HG02642 (cell line): ENCODE results near the gene MAML3.

Source experiments
- ATAC-seq: cut with Tn5 transposase; IDR thresholded peaks from one replicate; pipeline ENCODE4 v1.9.1; 2021; ENCODE audit warnings: mild to moderate bottlenecking; ENCODE audit not compliant: unreplicated experiment, poor library complexity

Gene MAML3

DNA sequence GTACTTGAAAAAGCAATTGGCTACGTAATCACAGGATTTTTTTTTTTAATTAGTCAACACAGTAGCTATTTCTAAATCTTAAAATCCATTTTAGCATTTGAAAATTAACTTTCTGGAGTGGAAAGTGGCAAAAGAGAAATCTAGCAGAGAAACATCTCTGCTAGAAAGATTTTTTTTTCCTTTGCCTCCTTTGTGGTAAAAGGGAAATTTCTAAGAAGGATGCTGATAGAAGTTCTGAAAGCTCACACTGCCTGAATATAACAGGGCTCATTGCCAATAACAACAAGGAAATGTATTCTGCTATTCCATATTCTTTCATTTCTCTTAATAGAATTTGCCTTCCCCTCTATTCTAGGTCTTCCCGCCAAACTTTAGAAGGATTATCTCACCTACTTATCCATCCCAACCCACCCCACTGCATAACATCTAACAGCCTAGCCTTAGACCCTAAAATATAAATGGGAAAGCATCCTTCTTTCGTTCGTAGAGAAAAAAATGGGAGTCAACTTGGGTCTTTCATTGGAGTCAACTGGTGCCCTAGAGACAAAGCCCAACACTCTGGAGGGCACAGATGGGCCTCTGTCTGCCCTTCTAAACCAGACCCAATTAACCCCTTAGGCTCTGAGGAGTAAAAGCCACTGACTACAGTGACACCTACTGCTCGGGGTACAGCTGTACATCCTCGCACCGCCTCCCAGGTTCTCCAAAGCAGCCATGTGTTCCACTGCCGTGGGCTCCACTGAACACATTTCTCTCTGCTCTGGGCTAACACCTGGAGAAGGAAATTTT, 103.9 kb downstream of the MAML3 start:
- ATAC-seq: no peak

- no peak for ATAC-seq
These were observed 104.7 kb downstream of the MAML3 start for GRCh38 chr4:140049024-140049848.

GRCh38 chr4:140048419-140048995, 105.5 kb downstream of the MAML3 start:
- ATAC-seq: no peak

- no peak for ATAC-seq
These were observed 106.2 kb downstream of the MAML3 start for GRCh38 chr4:140047786-140048185.

DNA sequence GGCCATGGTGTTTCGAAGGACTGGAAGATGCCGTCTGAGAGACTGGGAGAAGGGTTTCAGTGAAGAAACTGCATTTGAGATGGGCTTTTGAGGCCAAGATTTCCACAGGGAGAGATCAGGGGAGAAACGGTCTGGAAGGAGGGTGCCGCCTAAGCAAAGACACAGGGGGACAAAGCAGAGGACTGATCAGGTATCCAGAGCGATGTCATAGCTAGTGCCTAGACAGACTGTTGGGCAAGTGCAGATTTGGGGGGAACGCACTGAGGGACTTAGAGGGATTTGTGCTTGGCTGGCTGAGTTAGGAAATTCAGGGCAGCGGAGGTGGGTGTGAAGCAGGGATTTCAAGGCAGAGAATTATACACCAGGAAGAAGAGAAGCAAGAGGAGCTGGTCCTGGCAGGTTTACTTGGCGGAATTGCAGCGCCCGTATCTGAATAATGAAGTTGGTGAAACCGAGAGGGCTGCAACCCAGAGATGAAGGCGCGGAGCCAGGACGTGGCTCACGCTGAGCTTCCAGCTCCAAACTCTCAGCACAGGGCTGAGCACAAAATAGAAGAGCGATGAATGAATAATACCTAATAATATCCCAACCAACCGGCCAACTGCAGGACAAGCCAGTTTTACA, 106.9 kb downstream of the MAML3 start:
- no peak for ATAC-seq

DNA sequence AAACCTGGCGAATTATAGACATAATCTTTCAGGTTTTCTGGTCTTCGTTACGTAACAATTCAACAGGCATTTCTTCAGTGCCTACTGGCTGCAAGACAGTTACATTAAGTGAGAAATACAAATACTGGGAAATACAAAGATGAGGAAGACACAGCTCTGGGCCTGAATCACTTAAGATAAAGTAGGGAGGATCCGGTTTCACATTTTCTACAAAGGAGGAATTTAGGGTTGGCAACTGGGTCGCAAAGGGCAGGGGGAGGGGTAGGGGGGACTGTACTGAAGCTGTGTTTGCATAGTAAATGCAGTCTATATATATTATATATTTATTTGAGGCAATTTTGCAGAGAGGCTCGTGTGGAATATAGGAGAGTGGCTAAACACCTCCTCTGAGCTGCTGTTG, 107.4 kb downstream of the MAML3 start:
- no peak for ATAC-seq

- ATAC-seq: no peak
These were observed 108.0 kb downstream of the MAML3 start for GRCh38 chr4:140046016-140046415.

DNA sequence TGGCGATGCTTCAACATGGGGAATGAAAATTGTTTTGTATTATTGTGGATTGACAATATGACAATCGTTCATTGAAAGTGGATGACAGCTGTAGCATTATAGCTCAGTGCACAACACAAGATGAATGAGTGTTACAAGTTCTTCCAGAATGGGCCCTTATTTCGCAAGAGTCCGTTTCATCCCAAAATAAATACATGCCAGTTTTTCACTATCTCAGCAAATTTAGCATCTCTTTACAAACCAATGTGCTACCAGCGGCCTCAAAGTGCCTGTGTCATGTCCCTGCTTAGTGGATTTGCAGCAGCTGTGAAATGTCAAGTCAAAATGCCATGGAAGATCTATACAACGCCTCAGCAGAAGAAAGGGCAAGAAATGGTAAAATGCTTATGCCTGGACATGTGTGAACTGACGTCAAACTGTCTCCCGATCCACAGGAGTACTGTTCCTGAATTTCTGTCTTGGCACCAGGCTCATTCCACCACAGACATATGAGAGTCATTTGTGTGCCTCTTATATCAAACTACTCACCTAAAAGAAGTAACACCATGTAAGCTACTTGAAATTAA, 109.6 kb downstream of the MAML3 start:
- ATAC-seq: no peak

DNA sequence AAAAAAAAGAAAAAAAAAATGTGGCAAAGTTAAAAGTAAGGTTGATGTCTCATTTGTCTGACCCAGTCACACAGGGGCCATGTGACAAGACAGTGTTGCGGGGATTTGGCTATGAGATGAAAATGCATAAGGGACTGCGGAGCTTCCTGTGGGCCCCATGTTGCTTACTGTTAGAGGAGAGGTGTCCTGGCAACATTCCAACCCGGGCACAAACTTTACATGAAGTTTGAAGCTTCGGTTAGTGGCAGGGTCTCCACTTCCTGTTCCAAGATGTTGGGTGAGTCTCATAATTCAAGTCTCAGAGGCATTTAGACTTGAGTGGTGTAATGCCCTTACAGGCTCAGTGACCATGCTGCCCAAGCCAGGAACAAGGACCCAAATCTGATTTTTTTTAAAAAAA, 111.3 kb downstream of the MAML3 start:
- no peak for ATAC-seq

- no peak for ATAC-seq
These were observed 115.9 kb downstream of the MAML3 start for GRCh38 chr4:140038031-140038533.

DNA sequence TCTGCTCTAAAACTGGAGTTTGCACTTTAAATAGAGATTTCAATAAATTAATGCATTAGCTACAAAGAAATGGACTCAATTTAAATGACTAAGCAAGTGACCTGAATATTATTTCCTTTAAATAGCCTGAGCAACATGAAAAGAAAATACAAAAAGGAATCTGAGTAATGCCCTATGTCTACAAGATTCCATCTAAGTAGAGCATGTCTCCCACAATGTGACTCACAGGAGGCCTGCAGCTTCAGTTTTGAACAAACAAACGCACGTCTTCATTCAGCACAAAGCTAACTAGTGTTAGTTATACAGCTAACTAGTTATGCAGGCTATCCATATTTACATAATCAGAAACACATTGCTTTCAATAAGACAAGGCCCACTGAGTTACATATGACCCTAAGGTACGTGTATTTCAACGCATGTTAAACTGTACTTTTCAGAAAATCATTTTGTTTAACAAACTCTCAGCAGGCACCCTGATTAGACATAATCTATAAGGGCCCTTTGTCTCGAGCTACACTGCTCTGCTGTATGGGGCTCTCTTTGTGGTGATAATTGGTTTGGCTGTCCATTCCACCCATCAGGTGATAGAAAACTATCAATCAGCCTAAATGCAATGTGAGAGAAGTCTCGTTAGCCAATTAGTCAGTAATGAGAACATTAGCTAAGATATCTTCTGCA, 116.5 kb downstream of the MAML3 start:
- no peak for ATAC-seq

GRCh38 chr4:140031706-140032105, 122.3 kb downstream of the MAML3 start:
- ATAC-seq: no peak

DNA sequence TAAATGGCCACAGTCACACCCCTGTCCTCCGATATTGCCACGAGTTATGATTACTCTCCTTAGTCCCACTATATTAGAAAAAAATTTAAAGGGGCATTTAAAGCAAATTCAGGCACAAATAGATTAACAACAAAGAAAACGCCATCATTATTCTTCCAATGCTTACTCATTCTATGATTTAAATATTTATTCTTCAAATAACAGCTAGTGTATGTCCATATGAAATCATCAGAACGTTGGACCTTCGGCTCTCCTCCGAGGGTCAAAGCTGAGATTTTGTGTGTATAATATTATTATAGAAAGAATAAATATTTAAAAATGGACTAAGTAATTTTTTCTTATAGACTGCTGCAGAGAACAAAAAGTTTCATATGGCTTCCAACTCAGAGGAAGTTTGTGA, 122.9 kb downstream of the MAML3 start:
- ATAC-seq: no peak

DNA sequence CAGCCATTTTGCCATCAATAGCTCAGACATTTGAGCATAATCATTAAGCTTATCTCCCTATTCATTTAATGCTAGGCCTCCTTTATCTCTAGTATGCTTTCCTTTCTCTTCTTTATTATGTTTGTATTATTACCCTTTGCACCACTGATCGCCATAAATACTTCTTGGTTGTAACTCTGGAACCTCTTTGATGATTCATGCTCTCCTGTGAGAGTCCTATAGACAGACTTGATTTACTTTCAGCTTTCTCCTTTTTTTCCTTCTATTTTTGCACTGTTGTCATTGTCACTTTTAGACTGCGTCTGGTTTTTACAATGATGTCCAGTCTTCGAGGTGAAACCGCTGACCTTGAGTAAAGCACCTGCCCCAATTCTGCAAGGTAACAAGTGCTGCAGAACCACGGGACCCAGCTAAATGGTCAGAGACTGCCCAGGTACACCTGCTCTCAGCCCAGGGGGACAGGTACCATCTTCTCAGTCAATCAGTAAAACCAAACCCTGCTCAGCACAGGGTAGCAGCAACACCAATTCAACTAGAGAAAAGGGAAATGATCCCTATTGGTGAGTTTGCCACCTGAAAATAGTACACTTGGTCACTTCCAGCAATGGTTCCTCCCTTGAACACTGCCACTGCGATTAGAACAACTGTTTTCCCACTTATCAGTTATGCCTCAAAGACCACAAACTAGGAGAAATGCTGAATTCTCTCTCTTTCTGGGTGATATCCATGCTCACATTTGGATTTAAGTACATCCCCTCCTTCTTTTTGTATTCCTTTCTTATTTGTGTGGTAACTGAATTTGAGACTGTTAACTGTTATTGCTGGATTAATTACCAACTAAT, 125.1 kb downstream of the MAML3 start:
- ATAC-seq: no peak

DNA sequence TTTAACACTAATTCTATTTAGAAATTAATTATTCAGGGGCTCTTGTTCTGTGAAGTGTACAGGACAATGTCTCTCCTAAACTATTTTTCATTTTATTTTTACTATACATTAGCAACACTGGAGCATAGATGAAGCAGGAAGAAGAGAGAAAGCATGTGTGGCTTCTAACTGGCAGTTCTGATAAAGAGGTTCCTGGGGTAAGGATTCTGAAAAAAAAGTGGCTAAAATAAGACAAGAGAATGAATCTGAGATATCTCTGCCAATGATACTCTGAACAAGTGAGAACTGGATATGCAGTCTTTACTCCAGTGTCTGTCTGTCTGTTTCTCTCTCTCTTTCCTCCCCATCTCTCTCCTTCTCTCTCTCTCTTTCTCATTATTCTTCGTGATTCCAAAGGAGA, 125.9 kb downstream of the MAML3 start:
- ATAC-seq: no peak

GRCh38 chr4:140027101-140027500, 126.9 kb downstream of the MAML3 start:
- no peak for ATAC-seq

DNA sequence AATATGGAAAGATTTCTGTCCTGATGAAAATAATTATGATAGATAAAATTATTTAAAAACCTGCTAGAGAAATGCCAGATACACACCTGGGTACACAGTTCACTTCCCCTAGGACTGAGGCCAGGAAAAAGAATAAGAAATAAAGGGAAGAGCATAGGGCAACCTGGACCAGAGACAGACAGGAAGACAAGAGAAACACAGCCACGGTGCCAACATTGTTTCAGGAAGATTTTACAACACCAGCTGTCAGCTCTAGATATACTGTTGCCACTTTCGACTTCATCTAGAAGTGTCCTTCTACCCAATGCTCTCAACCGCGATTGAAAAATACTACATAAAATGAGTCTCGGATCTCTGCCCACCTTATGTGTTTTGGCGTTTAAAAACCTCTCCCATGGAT, 128.5 kb downstream of the MAML3 start:
- ATAC-seq: no peak

GRCh38 chr4:140020457-140021361, 133.3 kb downstream of the MAML3 start:
- ATAC-seq: no peak
